Mesenchymal stem cell (in vitro differentiated cells and primary cell): ENCODE measurements around the gene SCML1.
A peak's percentile ranks its signal among the peaks of the same experiment; 100 is the strongest.

ENCODE experiments used
- DNase-seq: peaks from one replicate; pipeline ENCODE4 v3.0.0-alpha.2; 2013
- H2AFZ ChIP-seq: one replicate; pipeline ENCODE4 v1.6.1; 2013; ENCODE audit warnings: low read depth, mild to moderate bottlenecking, control low read depth, inconsistent platforms, low read length, moderate library complexity
- H2AK5ac ChIP-seq: 2 replicates; pipeline ENCODE4 v1.6.1; 2013; ENCODE audit warnings: low read length, moderate library complexity, mild to moderate bottlenecking, inconsistent platforms; ENCODE audit not compliant: severe bottlenecking
- H2BK120ac ChIP-seq: one replicate; pipeline ENCODE4 v1.6.1; 2013; ENCODE audit warnings: low read depth, mild to moderate bottlenecking, inconsistent platforms, low read length, moderate library complexity
- H2BK12ac ChIP-seq, 2 experiments: one replicate each; pipeline ENCODE4 v1.6.1; 2013; ENCODE audit warnings: inconsistent platforms in 2 of 2, low read length in 2 of 2, mild to moderate bottlenecking in 2 of 2, moderate library complexity in 2 of 2, control low read depth in 1 of 2
- H2BK15ac ChIP-seq: one replicate; pipeline ENCODE4 v1.6.1; 2013; ENCODE audit warnings: mild to moderate bottlenecking, low read depth, inconsistent platforms; ENCODE audit not compliant: poor library complexity, severe bottlenecking
- H2BK5ac ChIP-seq: 2 replicates; pipeline ENCODE4 v1.6.1; 2013; ENCODE audit warnings: low read depth, mild to moderate bottlenecking, low read length, control low read depth, inconsistent platforms; ENCODE audit not compliant: poor library complexity, severe bottlenecking
- H3K14ac ChIP-seq, 2 experiments: one replicate each; pipeline ENCODE4 v1.6.1; 2013; ENCODE audit warnings: inconsistent platforms in 2 of 2, low read length in 2 of 2, control low read depth in 1 of 2, mild to moderate bottlenecking in 1 of 2, moderate library complexity in 1 of 2
- H3K18ac ChIP-seq, 2 experiments: one replicate each; pipeline ENCODE4 v1.6.1; 2013; ENCODE audit warnings: inconsistent platforms in 2 of 2, low read length in 2 of 2, control low read depth in 1 of 2, low read depth in 1 of 2, mild to moderate bottlenecking in 1 of 2
- H3K23ac ChIP-seq, 2 experiments: one replicate each; pipeline ENCODE4 v1.6.1; 2013; ENCODE audit warnings: inconsistent platforms in 2 of 2, low read length in 2 of 2, mild to moderate bottlenecking in 2 of 2, moderate library complexity in 2 of 2, control low read depth in 1 of 2
- H3K27ac ChIP-seq: 2 replicates; pipeline ENCODE4 v1.5.1; 2013; ENCODE audit warnings: mild to moderate bottlenecking, moderate library complexity, low read length, control low read depth, inconsistent platforms; ENCODE audit not compliant: poor library complexity, severe bottlenecking
- H3K27me3 ChIP-seq, 2 experiments: 2 replicates each; pipeline versions ENCODE4 v1.6.1 to v1.7.0; 2013; ENCODE audit warnings: low read length in 2 of 2, mild to moderate bottlenecking in 2 of 2, moderate library complexity in 2 of 2, control low read depth in 1 of 2, inconsistent platforms in 1 of 2; ENCODE audit not compliant: control insufficient read depth in 1 of 2, insufficient read depth in 1 of 2
- H3K36me3 ChIP-seq, 2 experiments: 2 replicates each; pipeline versions ENCODE4 v1.6.1 to v1.7.0; 2013; ENCODE audit warnings: low read length in 2 of 2, control low read depth in 1 of 2, inconsistent platforms in 1 of 2, low read depth in 1 of 2, mild to moderate bottlenecking in 1 of 2; ENCODE audit not compliant: insufficient read depth in 2 of 2, control insufficient read depth in 1 of 2
- H3K4ac ChIP-seq, 2 experiments: one replicate each; pipeline ENCODE4 v1.6.1; 2013; ENCODE audit warnings: inconsistent platforms in 2 of 2, low read length in 2 of 2, mild to moderate bottlenecking in 2 of 2, moderate library complexity in 2 of 2, control low read depth in 1 of 2, low read depth in 1 of 2
- H3K4me1 ChIP-seq: 2 replicates; pipeline ENCODE4 v1.6.1; 2013; ENCODE audit warnings: low read depth, low read length, control low read depth; ENCODE audit not compliant: control insufficient read depth, insufficient read depth
- H3K4me2 ChIP-seq: 2 replicates; pipeline ENCODE4 v1.6.1; 2013; ENCODE audit warnings: low read length, mild to moderate bottlenecking, inconsistent platforms; ENCODE audit not compliant: poor library complexity, severe bottlenecking
- H3K4me3 ChIP-seq, 2 experiments: 2 replicates each; pipeline versions ENCODE4 v1.5.1 to v1.7.0; 2013; ENCODE audit warnings: low read length in 2 of 2, mild to moderate bottlenecking in 2 of 2, control low read depth in 1 of 2, low read depth in 1 of 2; ENCODE audit not compliant: insufficient read depth in 1 of 2
- H3K79me1 ChIP-seq: replicated peaks from 2 replicates; pipeline ENCODE4 v1.6.1; 2013; ENCODE audit warnings: mild to moderate bottlenecking, control low read depth, low read length, inconsistent platforms; ENCODE audit not compliant: poor library complexity, severe bottlenecking
- H3K9ac ChIP-seq: 2 replicates; pipeline ENCODE4 v1.7.0; 2013; ENCODE audit warnings: mild to moderate bottlenecking, low read length, moderate library complexity
- H3K9me3 ChIP-seq: 2 replicates; pipeline ENCODE4 v1.7.0; 2013; ENCODE audit warnings: mild to moderate bottlenecking, low read length; ENCODE audit not compliant: control insufficient read depth
- H4K8ac ChIP-seq: one replicate; pipeline ENCODE4 v1.6.1; 2013; ENCODE audit warnings: inconsistent platforms, mild to moderate bottlenecking, low read length, moderate library complexity
- H4K91ac ChIP-seq: one replicate; pipeline ENCODE4 v1.6.1; 2013; ENCODE audit warnings: mild to moderate bottlenecking, low read length, inconsistent platforms
- WGBS: methylation state at CpG from one replicate; pipeline ENCODE4 v1.1.7; 2013; ENCODE audit warnings: mixed read lengths; 5-methylcytosine and 5-hydroxymethylcytosine counted together

SCML1 gene

DNA sequence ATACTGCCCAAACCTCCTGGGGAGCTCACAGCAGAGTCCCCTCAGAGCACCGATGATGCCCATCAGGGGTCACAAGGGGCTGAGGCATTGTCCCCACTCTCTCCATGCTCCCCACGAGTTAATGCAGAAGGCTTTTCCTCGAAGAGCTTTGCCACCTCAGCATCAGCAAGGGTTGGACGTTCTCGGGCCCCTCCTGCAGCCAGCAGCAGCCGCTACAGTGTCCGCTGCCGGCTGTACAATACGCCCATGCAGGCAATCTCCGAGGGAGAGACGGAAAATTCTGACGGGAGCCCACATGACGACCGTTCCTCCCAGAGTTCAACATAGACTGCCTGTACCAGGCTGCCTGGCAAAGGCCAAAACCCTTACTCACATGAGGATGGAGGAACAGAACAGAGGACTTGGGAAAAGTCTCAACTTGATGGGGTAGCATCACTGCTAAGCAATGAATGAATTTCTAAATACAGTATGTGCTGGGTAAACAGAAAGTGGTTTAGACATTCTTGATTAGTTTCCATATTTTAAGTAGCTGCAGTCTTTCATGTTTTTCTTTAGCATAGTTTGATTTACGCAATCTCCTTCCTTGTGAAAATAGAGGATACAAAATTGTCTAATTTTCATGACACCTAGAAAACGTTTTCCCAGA is 5.0 kb upstream of the SCML1 start:
- Histone ChIP-seq H3K18ac (no peak overlapping the region), H3K27me3 (no peaks in the 10 kb centered on the region), H2BK15ac (no peak overlapping the region), H4K8ac (no peak overlapping the region), H3K4ac (no peak overlapping the region), H3K36me3 (peaks cover 6 to 17% of the 10 kb centered on the region in 2 experiments), H3K27ac (no peak overlapping the region), H3K4me3 (no peak overlapping the region), H3K4me2 (no peak overlapping the region), H2BK12ac (no peak overlapping the region), H3K79me1 (no peaks in the 10 kb centered on the region), H2AK5ac (no peak overlapping the region), H3K23ac (no peak overlapping the region), H4K91ac (no peak overlapping the region), H2BK120ac (no peak overlapping the region), H2AFZ (no peak overlapping the region), H3K9ac (no peak overlapping the region), H3K14ac (peak overlapping the region in 1 of 2 experiments; percentile 20), H3K9me3 (no peaks in the 10 kb centered on the region), H3K4me1 (no peaks in the 10 kb centered on the region), H2BK5ac (no peak overlapping the region)
- DNase-seq: no peak
- 97% methylated on average over 13 of the region's 16 CpGs for WGBS

- Histone ChIP-seq H3K4me2 (no peak overlapping the region), H3K4me1 (no peaks in the 10 kb centered on the region)
- 66% methylated on average over 3 of the region's 5 CpGs for WGBS
Measured at GRCh38 chrX:17735406-17735805, 1.9 kb upstream of the SCML1 start.

DNA sequence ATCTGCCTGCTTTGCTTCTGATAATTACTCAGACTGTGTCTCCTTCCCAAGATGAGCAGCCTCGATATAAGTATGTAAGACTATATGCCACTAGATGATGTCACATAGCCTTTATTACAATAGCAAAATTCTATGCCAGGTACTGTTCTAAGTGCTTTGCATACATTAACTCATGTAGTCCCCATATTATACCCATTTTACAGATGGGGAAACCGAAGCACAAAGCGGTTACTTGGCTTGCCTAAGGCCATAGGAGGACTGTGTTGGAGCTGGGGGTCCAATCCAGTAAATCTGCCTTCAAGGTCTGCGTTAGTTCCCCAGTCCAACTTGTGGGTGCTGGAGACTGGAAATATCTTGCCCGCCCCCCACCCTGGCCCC is 826 bp upstream of the SCML1 start:
- Histone ChIP-seq H3K36me3 (peaks cover 0 to 6% of the 10 kb centered on the region in 2 experiments), H3K14ac (no peak overlapping the region), H3K9me3 (no peaks in the 10 kb centered on the region), H3K4me3 (peak overlapping the region; percentile 44 to 73), H4K91ac (no peak overlapping the region), H4K8ac (peak overlapping the region; percentile 84), H3K4ac (peak overlapping the region in 1 of 2 experiments; percentile 28), H3K4me2 (peak overlapping the region; percentile 61), H3K79me1 (no peaks in the 10 kb centered on the region), H3K9ac (peak overlapping the region; percentile 85), H2AK5ac (no peak overlapping the region), H2BK120ac (no peak overlapping the region), H3K27ac (peak overlapping the region; percentile 59), H2BK5ac (no peak overlapping the region), H2BK12ac (no peak overlapping the region), H3K23ac (no peak overlapping the region), H2BK15ac (no peak overlapping the region), H2AFZ (peak overlapping the region; percentile 42), H3K27me3 (no peaks in the 10 kb centered on the region), H3K18ac (peak overlapping the region in 1 of 2 experiments; percentile 12), H3K4me1 (no peaks in the 10 kb centered on the region)
- DNase-seq: no peak
- 63% methylated on average over 4 of the region's 5 CpGs for WGBS

More at GRCh38 chrX:17735406-17735805, 1.9 kb upstream of the SCML1 start:
- Histone ChIP-seq H3K79me1 (no peaks in the 10 kb centered on the region), H3K23ac (no peak overlapping the region), H2BK12ac (no peak overlapping the region), H3K9ac (no peak overlapping the region), H3K36me3 (peaks cover 2 to 6% of the 10 kb centered on the region in 2 experiments), H3K9me3 (no peaks in the 10 kb centered on the region), H3K27me3 (no peaks in the 10 kb centered on the region), H3K18ac (no peak overlapping the region), H2BK5ac (no peak overlapping the region), H2AFZ (no peak overlapping the region), H2BK120ac (no peak overlapping the region), H4K91ac (no peak overlapping the region), H3K4me3 (no peak overlapping the region), H3K27ac (no peak overlapping the region), H3K14ac (no peak overlapping the region), H2BK15ac (no peak overlapping the region), H2AK5ac (no peak overlapping the region), H3K4ac (no peak overlapping the region), H4K8ac (no peak overlapping the region)
- no peak for DNase-seq

DNA sequence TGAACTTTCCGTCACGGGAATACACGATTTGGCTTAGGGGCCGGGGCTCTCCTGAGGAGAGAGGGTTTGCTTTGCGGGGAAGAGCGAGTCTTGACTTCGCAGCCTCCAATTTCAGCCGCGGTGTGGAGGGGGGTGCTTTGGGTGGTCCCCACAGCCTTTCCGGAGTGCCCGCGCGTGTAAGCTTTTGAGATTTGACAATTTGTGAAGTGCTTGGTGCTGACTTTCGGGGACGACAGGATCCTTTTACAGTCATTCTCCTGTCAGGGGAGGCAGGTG is 355 bp downstream of the SCML1 start:
- no peak overlapping the region for H2BK120ac ChIP-seq
- peak overlapping the region; percentile 83 for H3K4me2 ChIP-seq
- H4K8ac ChIP-seq: no peak overlapping the region
- peak overlapping the region; percentile 68 to 87 for H3K4me3 ChIP-seq
- H3K4ac ChIP-seq: peak overlapping the region in 1 of 2 experiments; percentile 11
- H3K18ac ChIP-seq: peak overlapping the region in 1 of 2 experiments; percentile 33
- no peak overlapping the region for H3K14ac ChIP-seq
- no peaks in the 10 kb centered on the region for H3K27me3 ChIP-seq
- H3K27ac ChIP-seq: peak overlapping the region; percentile 61
- WGBS: 0% methylated on average over 15 of the region's 15 CpGs
- no peak overlapping the region for H2BK5ac ChIP-seq
- H2AFZ ChIP-seq: no peak overlapping the region
- H3K9me3 ChIP-seq: no peaks in the 10 kb centered on the region
- H3K23ac ChIP-seq: no peak overlapping the region
- no peaks in the 10 kb centered on the region for H3K36me3 ChIP-seq
- no peak for DNase-seq
- no peak overlapping the region for H2BK15ac ChIP-seq
- no peak overlapping the region for H2BK12ac ChIP-seq
- H2AK5ac ChIP-seq: no peak overlapping the region
- H3K9ac ChIP-seq: peak overlapping the region; percentile 92
- no peak overlapping the region for H4K91ac ChIP-seq
- no peaks in the 10 kb centered on the region for H3K79me1 ChIP-seq
- no peaks in the 10 kb centered on the region for H3K4me1 ChIP-seq
